GM04503 (cell line): ENCODE measurements around the gene SYTL3.
"Not testable (repeated sequence)": the region's sequence is repeated elsewhere in the genome, so short reads cannot be mapped to it uniquely, and the experiment has no call there.

Experiments used
- DNase-seq: peaks from one replicate; pipeline ENCODE4 v3.0.0-alpha.2; 2012; ENCODE audit warnings: low read depth

SYTL3 gene

GRCh38 chr6:158649289-158650143, at the start of gene SYTL3:
Gene SYTL3, plus strand, starts transcription at chr6:158650054. Its CDS starts 13,215 bp downstream, at chr6:158663269.
- no peak for DNase-seq

GRCh38 chr6:158603261-158604047, 46.4 kb upstream of the SYTL3 start:
- DNase-seq = no peak

- DNase-seq = no peak
Observed at GRCh38 chr6:158604048-158604406, 45.8 kb upstream of the SYTL3 start.

GRCh38 chr6:158605266-158605878, 44.5 kb upstream of the SYTL3 start:
- DNase-seq = peak; percentile 34

GRCh38 chr6:158606011-158606410, 43.8 kb upstream of the SYTL3 start:
- DNase-seq = not testable (repeated sequence)

- DNase-seq = no peak
Observed at GRCh38 chr6:158606935-158607334, 42.9 kb upstream of the SYTL3 start.

- no peak for DNase-seq
Observed at GRCh38 chr6:158607411-158608170, 42.3 kb upstream of the SYTL3 start.

GRCh38 chr6:158608221-158608620, 41.6 kb upstream of the SYTL3 start:
- no peak for DNase-seq

- no peak for DNase-seq
Observed at GRCh38 chr6:158609455-158610155, 40.2 kb upstream of the SYTL3 start.

GRCh38 chr6:158610319-158610968, 39.4 kb upstream of the SYTL3 start:
- DNase-seq = no peak

- no peak for DNase-seq
Observed at GRCh38 chr6:158611039-158611438, 38.8 kb upstream of the SYTL3 start.

- no peak for DNase-seq
Observed at GRCh38 chr6:158611541-158612370, 38.1 kb upstream of the SYTL3 start.

GRCh38 chr6:158614606-158615005, 35.2 kb upstream of the SYTL3 start:
- DNase-seq = not testable (repeated sequence)

GRCh38 chr6:158618289-158618688, 31.6 kb upstream of the SYTL3 start:
- DNase-seq = not testable (repeated sequence)

- DNase-seq = no peak
Observed at GRCh38 chr6:158619922-158620801, 29.7 kb upstream of the SYTL3 start.

GRCh38 chr6:158620963-158621693, 28.7 kb upstream of the SYTL3 start:
- no peak for DNase-seq

GRCh38 chr6:158621694-158622544, 27.9 kb upstream of the SYTL3 start:
- no peak for DNase-seq
